Hippocampal formation (tissue), 2 donors: Measurements from ENCODE around the gene LETMD1.
A peak's percentile ranks its signal among the peaks of the same experiment; 100 is the strongest.

Experiments used
- DNase-seq, 2 donors: peaks; one replicate each; lab custom pipeline; 2025; lab: John Stamatoyannopoulos, UW

Gene LETMD1

GRCh38 chr12:51025836-51026638 lies 22.1 kb upstream of the LETMD1 start, which contains the start of gene SLC11A2:
Gene SLC11A2, minus strand, starts transcription at chr12:51026384. Its CDS starts 15,656 bp downstream, at chr12:51010728.
- peak; percentile 95 for DNase-seq

- DNase-seq: no peak
Measured at GRCh38 chr12:51027342-51027835, 20.7 kb upstream of the LETMD1 start.

GRCh38 chr12:51028126-51028812 lies 19.9 kb upstream of the LETMD1 start:
- peak; percentile 27 to 74 for DNase-seq

- DNase-seq: no peak
Measured at GRCh38 chr12:51028813-51029150, 19.3 kb upstream of the LETMD1 start.

GRCh38 chr12:51033048-51033447 lies 15.1 kb upstream of the LETMD1 start:
- DNase-seq: no peak

- no peak for DNase-seq
Measured at GRCh38 chr12:51033457-51034089, 14.6 kb upstream of the LETMD1 start.

GRCh38 chr12:51036279-51036678 lies 11.8 kb upstream of the LETMD1 start:
- DNase-seq: no peak

GRCh38 chr12:51048661-51049251 lies 629 bp downstream of the LETMD1 start:
- DNase-seq: no peak

GRCh38 chr12:51049525-51049924 lies 1.4 kb downstream of the LETMD1 start:
- DNase-seq: no peak

- DNase-seq: no peak
Measured at GRCh38 chr12:51051787-51052186, 3.7 kb downstream of the LETMD1 start.

GRCh38 chr12:51055060-51055459 lies 6.9 kb downstream of the LETMD1 start:
- DNase-seq: no peak

GRCh38 chr12:51056242-51056641 lies 8.1 kb downstream of the LETMD1 start:
- no peak for DNase-seq

- no peak for DNase-seq
Measured at GRCh38 chr12:51059086-51059485, 11.0 kb downstream of the LETMD1 start.

GRCh38 chr12:51062631-51063397 lies 14.7 kb downstream of the LETMD1 start:
- no peak for DNase-seq

- DNase-seq: no peak
Measured at GRCh38 chr12:51065530-51065929, 17.4 kb downstream of the LETMD1 start.

GRCh38 chr12:51067229-51067628 lies 19.1 kb downstream of the LETMD1 start:
- no peak for DNase-seq

- no peak for DNase-seq
Measured at GRCh38 chr12:51067771-51068170, 19.6 kb downstream of the LETMD1 start.

- DNase-seq: no peak
Measured at GRCh38 chr12:51070004-51070403, 21.9 kb downstream of the LETMD1 start.

- no peak for DNase-seq
Measured at GRCh38 chr12:51071663-51072062, 23.5 kb downstream of the LETMD1 start.

- no peak for DNase-seq
Measured at GRCh38 chr12:51075390-51075789, 27.3 kb downstream of the LETMD1 start.

GRCh38 chr12:51076236-51076930 lies 28.3 kb downstream of the LETMD1 start:
- no peak for DNase-seq
